ENCODE measurements around the gene ZNF398.
A peak's percentile ranks its signal among the peaks of the same experiment; 100 is the strongest.

Gene ZNF398

DNA sequence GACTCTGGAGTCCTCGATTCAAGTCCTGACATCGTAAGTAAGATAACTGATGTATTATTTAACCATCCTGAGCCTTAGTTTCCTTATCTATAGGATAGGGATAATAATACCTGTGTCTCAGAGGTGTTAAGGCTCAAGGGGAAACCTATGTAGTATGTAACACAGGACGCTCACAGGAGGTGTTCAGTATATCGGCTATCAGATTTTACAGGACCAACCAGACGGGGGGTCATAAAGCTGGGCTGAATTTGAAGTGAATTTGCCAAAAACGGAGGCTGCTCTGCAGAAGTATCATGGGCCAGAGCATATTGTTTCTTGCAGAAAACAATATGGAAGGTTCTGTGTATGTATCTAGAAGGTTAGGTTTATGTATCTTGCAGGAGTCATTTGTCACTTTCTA is 37.0 kb downstream of the ZNF398 start:
- Histone ChIP-seq H3K27ac (ENCODE audit: low read length) (no peak overlapping the region), H3K4me3 (ENCODE audit: low read depth in 1 of 2, low read length in 2 of 2) (no peak overlapping the region), H3K4me1 (ENCODE audit: control insufficient read depth in 1 of 2, insufficient read depth in 2 of 2, low read length in 2 of 2) (peaks cover 0 to 7% of the 10 kb centered on the region in 2 donors), H3K27me3 (ENCODE audit: low read depth, low read length) (no peaks in the 10 kb centered on the region), H3K36me3 (ENCODE audit: control insufficient read depth in 1 of 2, insufficient read depth in 2 of 2, low read length in 2 of 2) (peaks cover 9 to 12% of the 10 kb centered on the region in 2 donors), H3K9me3 (ENCODE audit: control insufficient read depth in 1 of 2, low read length in 2 of 2) (no peaks in the 10 kb centered on the region)

DNA sequence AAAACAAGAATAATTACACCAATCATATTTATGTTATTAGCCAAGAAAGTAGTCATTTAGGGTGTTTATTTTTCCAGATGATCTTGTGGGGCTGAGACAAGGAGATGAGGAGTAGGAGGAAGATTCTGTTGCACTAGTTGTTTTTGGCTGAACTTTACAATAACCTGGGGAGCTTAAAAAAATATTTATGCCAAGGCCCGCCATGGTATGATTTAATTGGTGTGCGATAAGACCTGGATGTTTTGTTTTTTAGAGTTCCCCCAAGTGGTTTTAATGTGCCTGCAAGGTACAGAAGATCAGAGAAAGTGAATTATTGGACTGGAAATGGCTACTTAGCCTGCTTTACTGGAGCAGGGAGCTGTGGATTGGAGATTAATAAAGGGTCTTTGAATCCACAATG is 41.0 kb downstream of the ZNF398 start:
- H3K36me3 ChIP-seq (ENCODE audit: control insufficient read depth in 1 of 2, insufficient read depth in 2 of 2, low read length in 2 of 2), result no peaks in the 10 kb centered on the region
- no peaks in the 10 kb centered on the region for H3K4me1 ChIP-seq (ENCODE audit: control insufficient read depth in 1 of 2, insufficient read depth in 2 of 2, low read length in 2 of 2)
- no peak overlapping the region for H3K4me3 ChIP-seq (ENCODE audit: low read depth in 1 of 2, low read length in 2 of 2)
- no peak overlapping the region for H3K27ac ChIP-seq (ENCODE audit: low read length)
- no peaks in the 10 kb centered on the region for H3K9me3 ChIP-seq (ENCODE audit: control insufficient read depth in 1 of 2, low read length in 2 of 2)
- H3K27me3 ChIP-seq (ENCODE audit: low read depth, low read length), result no peaks in the 10 kb centered on the region

DNA sequence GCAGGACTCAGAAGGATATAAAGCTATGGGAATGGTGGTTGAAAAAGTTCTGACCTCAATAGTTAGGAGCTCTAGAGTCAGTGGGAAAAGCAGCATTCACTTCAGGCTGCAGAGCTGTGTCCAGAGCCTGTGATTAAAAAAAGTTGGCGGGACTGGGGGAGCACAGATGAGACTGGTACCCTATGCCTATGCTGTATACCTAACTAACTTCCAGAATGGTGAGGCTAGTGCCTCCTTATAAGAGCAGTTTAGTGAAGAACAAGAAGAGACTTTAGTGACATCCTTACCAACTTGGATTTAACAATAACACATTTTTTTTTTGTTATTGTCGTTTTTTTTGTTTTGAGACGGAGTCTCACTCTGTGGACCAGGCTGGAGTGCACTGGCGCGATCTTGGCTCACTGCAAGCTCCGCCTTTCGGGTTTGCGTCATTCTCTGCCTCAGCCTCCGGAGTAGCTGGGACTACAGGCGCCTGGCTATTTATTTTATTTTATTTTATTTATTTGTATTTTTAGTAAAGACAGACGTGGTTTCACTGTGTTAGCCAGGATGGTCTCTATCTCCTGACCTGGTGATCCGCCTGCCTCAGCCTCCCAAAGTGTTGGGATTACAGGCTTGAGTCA is 41.5 kb downstream of the ZNF398 start:
- Histone ChIP-seq H3K27ac (ENCODE audit: low read length) (no peak overlapping the region), H3K27me3 (ENCODE audit: low read depth, low read length) (no peaks in the 10 kb centered on the region), H3K9me3 (ENCODE audit: control insufficient read depth in 1 of 2, low read length in 2 of 2) (no peaks in the 10 kb centered on the region), H3K4me3 (ENCODE audit: low read depth in 1 of 2, low read length in 2 of 2) (no peak overlapping the region), H3K4me1 (ENCODE audit: control insufficient read depth in 1 of 2, insufficient read depth in 2 of 2, low read length in 2 of 2) (no peaks in the 10 kb centered on the region), H3K36me3 (ENCODE audit: control insufficient read depth in 1 of 2, insufficient read depth in 2 of 2, low read length in 2 of 2) (no peaks in the 10 kb centered on the region)

DNA sequence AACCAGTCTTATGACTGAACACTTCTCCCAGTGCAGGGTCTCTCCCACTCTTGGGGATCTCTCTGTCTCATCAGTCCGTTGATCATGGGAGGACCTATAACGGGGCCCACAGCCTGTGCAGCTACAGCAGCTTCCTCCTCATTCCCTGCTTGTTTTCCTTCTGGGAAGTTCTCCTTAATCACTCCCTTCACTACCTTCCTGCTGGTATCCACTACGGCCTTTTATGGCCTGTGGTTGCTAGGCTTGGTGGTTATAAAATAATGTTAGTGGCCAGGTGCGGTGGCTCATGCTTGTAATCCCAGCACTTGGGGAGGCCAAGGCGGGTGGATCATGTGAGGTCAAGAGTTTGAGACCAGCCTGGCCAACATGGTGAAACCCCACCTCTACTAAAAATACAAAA is 44.6 kb downstream of the ZNF398 start:
- H3K27ac ChIP-seq (ENCODE audit: low read length), result no peak overlapping the region
- no peaks in the 10 kb centered on the region for H3K27me3 ChIP-seq (ENCODE audit: low read depth, low read length)
- H3K4me3 ChIP-seq (ENCODE audit: low read depth in 1 of 2, low read length in 2 of 2), result no peak overlapping the region

DNA sequence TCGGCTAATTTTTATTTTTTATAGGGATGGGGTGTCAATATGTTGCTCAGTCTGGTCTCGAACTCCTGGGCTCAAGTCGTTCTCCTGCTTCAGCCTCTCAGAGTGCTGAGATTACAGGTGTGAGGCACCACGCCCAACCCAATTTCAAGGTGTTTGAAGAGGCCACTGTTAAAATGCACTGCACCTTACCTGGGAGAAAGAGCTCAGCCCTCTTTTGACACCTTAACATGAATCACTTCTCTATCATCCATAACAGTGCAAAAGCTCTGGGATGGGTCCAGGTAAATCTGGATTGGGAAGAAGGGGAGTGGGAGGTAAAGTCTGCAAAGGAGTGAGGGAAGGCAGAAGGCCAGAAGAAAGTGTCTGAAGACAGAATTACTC is 47.5 kb downstream of the ZNF398 start:
- Histone ChIP-seq H3K4me1 (ENCODE audit: control insufficient read depth in 1 of 2, insufficient read depth in 2 of 2, low read length in 2 of 2) (peaks cover 3 to 18% of the 10 kb centered on the region in 2 donors), H3K36me3 (ENCODE audit: control insufficient read depth in 1 of 2, insufficient read depth in 2 of 2, low read length in 2 of 2) (peaks cover 14 to 15% of the 10 kb centered on the region in 2 donors), H3K4me3 (ENCODE audit: low read depth in 1 of 2, low read length in 2 of 2) (peak overlapping the region; percentile 67 to 80), H3K27me3 (ENCODE audit: low read depth, low read length) (no peaks in the 10 kb centered on the region), H3K27ac (ENCODE audit: low read length) (no peak overlapping the region), H3K9me3 (ENCODE audit: control insufficient read depth in 1 of 2, low read length in 2 of 2) (no peaks in the 10 kb centered on the region)

More for the DNA sequence above, 44.6 kb downstream of the ZNF398 start:
- H3K4me1 ChIP-seq (ENCODE audit: control insufficient read depth in 1 of 2, insufficient read depth in 2 of 2, low read length in 2 of 2), result peaks cover 3 to 13% of the 10 kb centered on the region in 2 donors
- no peaks in the 10 kb centered on the region for H3K36me3 ChIP-seq (ENCODE audit: control insufficient read depth in 1 of 2, insufficient read depth in 2 of 2, low read length in 2 of 2)
- no peaks in the 10 kb centered on the region for H3K9me3 ChIP-seq (ENCODE audit: control insufficient read depth in 1 of 2, low read length in 2 of 2)

DNA sequence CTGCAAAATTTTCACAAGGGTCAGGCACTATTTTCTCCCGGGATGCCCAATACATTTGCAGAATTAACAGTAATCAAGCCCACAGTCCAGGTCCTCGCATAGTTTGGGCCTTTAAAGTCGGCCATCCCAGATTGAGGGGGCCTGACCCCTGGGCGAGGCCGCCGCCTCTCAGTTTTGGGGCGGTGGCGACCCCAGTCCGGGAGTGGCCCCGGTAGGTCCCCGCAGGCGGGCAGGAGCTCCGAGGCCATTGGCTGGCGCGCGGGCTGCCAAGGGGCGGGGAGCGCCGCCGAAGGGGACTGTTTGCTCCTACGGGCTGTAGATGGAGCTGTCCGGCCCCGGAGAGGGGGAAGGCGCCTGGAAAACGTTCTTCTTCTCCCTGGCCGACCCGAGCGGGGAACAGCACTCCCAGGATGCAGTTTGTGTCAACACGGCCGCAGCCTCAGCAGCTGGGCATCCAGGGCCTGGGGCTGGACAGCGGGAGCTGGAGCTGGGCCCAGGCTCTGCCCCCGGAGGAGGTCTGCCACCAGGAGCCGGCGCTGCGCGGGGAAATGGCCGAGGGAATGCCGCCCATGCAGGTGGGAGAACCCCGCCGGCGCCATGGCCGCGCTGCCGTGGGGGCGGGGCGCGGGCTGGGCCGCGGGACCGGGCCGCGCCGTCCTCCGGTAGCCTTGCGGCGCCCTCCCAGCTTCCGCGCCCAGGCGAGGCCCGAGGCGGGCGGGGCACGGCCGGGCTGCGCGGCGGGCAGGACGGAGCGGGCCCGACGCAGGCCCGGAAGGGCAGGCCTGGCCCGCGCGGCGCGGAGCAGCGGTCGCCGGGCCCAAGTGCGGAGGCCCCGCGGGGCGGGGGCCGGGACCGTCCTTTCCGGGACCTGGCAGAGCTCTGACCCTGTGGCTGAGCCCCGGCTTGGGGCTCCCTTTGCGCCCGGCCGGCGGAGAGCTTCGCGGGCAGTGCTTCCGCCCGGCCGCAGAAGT is 48.2 kb downstream of the ZNF398 start, which contains the start of gene ZNF282:
Gene ZNF282, plus strand, starts transcription at position 367 of the 971 bp plus-strand sequence. Its CDS starts 44 bp downstream, at position 411.
- Histone ChIP-seq H3K27me3 (ENCODE audit: low read depth, low read length) (no peaks in the 10 kb centered on the region), H3K36me3 (ENCODE audit: control insufficient read depth in 1 of 2, insufficient read depth in 2 of 2, low read length in 2 of 2) (peaks cover 20% of the 10 kb centered on the region in 2 donors), H3K27ac (ENCODE audit: low read length) (peak within 1 kb of the TSS; percentile 82), H3K4me3 (ENCODE audit: low read depth in 1 of 2, low read length in 2 of 2) (peak within 1 kb of the TSS; percentile 80 to 89), H3K4me1 (ENCODE audit: control insufficient read depth in 1 of 2, insufficient read depth in 2 of 2, low read length in 2 of 2) (peaks cover 3 to 18% of the 10 kb centered on the region in 2 donors), H3K9me3 (ENCODE audit: control insufficient read depth in 1 of 2, low read length in 2 of 2) (no peaks in the 10 kb centered on the region)

DNA sequence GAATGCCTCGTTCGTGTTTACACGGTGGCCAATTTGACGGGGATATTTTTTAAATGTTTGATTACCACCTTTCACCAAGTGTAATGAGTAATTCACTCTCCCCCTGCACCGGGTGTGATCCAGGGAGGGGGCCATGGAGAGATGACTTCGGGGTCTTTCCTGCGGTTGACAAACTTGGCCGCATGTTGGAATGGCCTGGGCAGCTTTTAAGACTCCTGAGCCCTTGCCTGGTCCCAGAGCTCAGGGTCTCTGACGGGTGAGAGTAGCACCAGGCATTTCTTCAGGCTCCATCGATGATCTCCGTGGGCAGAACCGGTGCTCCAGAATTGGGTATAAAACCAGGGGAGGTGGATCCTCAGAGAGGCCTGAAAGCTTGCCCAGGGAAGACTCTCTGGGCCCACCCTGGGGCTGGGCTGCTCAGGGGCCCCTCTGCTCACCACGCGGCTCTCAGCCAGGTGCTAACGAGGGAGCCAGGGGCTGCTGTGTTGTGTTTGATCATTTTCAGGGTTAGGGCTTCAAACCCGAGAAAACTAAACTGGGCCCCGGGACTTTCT is 49.0 kb downstream of the ZNF398 start:
- Histone ChIP-seq H3K9me3 (ENCODE audit: control insufficient read depth in 1 of 2, low read length in 2 of 2) (no peaks in the 10 kb centered on the region), H3K27me3 (ENCODE audit: low read depth, low read length) (no peaks in the 10 kb centered on the region), H3K4me1 (ENCODE audit: control insufficient read depth in 1 of 2, insufficient read depth in 2 of 2, low read length in 2 of 2) (peaks cover 3 to 18% of the 10 kb centered on the region in 2 donors), H3K4me3 (ENCODE audit: low read depth in 1 of 2, low read length in 2 of 2) (peak overlapping the region; percentile 70 to 89), H3K36me3 (ENCODE audit: control insufficient read depth in 1 of 2, insufficient read depth in 2 of 2, low read length in 2 of 2) (peaks cover 25% of the 10 kb centered on the region in 2 donors), H3K27ac (ENCODE audit: low read length) (peak overlapping the region; percentile 82)

DNA sequence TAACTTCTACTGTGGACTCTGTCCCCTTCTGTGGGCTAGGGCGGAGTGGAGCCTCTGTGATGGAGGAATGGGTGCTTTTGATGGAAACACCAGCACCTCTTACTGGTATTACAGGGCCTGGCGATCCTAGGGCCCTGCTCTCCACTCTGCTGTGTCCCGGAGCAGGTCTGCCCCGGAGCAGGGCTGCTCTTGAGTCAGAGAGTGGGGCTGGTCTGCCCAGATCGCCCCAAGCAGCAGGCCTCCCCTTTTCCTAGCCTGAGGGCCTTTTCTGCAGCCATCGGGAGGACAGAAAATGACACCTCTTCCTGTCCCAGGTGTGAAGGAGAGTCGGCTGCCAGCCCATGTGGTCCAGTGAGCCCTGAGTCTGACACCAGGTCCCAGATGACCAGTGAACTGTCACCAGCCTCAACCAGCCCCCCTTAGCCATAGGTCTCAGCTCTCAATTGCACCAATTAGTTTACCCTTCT is 49.5 kb downstream of the ZNF398 start:
- peak overlapping the region; percentile 82 for H3K27ac ChIP-seq (ENCODE audit: low read length)
- H3K27me3 ChIP-seq (ENCODE audit: low read depth, low read length), result no peaks in the 10 kb centered on the region
- peaks cover 3 to 18% of the 10 kb centered on the region in 2 donors for H3K4me1 ChIP-seq (ENCODE audit: control insufficient read depth in 1 of 2, insufficient read depth in 2 of 2, low read length in 2 of 2)
- no peaks in the 10 kb centered on the region for H3K9me3 ChIP-seq (ENCODE audit: control insufficient read depth in 1 of 2, low read length in 2 of 2)
- peak overlapping the region; percentile 70 to 89 for H3K4me3 ChIP-seq (ENCODE audit: low read depth in 1 of 2, low read length in 2 of 2)
- H3K36me3 ChIP-seq (ENCODE audit: control insufficient read depth in 1 of 2, insufficient read depth in 2 of 2, low read length in 2 of 2), result peaks cover 26 to 30% of the 10 kb centered on the region in 2 donors

DNA sequence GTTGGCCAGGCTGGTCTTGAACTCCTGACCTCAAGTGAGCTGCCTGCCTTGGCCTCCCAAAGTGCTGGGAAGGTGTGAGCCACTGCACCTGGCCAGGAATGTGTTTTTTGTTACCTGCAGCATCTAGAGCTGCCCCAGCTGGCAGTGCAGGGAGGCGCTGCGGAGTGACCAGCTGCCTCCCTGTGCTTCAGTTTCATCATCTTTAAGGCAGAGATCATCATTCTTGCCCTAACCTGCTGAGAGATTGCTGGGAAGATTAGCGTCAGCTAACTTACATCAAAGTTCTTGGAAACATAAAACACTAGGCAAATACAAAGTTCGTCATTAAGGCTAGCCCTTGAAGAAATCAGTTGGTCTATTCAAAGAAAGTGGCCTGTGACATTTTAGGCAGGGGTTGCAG is 50.4 kb downstream of the ZNF398 start:
- Histone ChIP-seq H3K4me3 (ENCODE audit: low read depth in 1 of 2, low read length in 2 of 2) (no peak overlapping the region), H3K9me3 (ENCODE audit: control insufficient read depth in 1 of 2, low read length in 2 of 2) (no peaks in the 10 kb centered on the region)

DNA sequence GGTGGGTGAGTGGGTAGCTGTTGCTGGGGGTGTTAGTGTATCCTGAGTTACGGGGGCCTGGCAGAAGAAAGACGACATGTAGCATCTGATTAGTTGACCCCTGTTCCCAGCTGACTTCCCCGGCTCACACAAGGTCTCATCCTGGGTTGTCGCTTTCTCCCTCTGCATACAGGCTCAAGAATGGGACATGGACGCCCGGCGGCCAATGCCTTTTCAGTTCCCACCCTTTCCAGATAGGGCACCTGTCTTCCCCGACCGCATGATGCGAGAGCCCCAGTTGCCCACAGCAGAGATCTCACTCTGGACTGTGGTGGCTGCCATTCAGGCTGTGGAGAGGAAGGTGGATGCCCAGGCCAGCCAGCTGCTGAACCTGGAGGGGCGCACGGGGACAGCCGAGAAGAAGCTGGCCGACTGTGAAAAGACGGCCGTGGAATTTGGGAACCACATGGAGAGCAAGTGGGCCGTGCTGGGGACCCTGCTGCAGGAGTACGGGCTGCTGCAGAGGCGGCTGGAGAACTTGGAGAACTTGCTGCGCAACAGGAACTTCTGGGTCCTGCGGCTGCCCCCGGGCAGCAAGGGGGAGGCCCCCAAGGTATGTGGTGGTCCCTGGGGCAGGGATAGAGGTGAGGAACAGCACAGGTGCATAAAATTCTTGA is 51.0 kb downstream of the ZNF398 start:
- Histone ChIP-seq H3K36me3 (ENCODE audit: control insufficient read depth in 1 of 2, insufficient read depth in 2 of 2, low read length in 2 of 2) (peaks cover 30 to 38% of the 10 kb centered on the region in 2 donors), H3K27me3 (ENCODE audit: low read depth, low read length) (no peaks in the 10 kb centered on the region), H3K4me3 (ENCODE audit: low read depth in 1 of 2, low read length in 2 of 2) (no peak overlapping the region), H3K4me1 (ENCODE audit: control insufficient read depth in 1 of 2, insufficient read depth in 2 of 2, low read length in 2 of 2) (peaks cover 3 to 18% of the 10 kb centered on the region in 2 donors), H3K9me3 (ENCODE audit: control insufficient read depth in 1 of 2, low read length in 2 of 2) (no peaks in the 10 kb centered on the region), H3K27ac (ENCODE audit: low read length) (no peak overlapping the region)

More for the DNA sequence above, 50.4 kb downstream of the ZNF398 start:
- Histone ChIP-seq H3K27ac (ENCODE audit: low read length) (no peak overlapping the region), H3K36me3 (ENCODE audit: control insufficient read depth in 1 of 2, insufficient read depth in 2 of 2, low read length in 2 of 2) (peaks cover 27 to 32% of the 10 kb centered on the region in 2 donors), H3K4me1 (ENCODE audit: control insufficient read depth in 1 of 2, insufficient read depth in 2 of 2, low read length in 2 of 2) (peaks cover 3 to 18% of the 10 kb centered on the region in 2 donors), H3K27me3 (ENCODE audit: low read depth, low read length) (no peaks in the 10 kb centered on the region)

Data from muscle layer of duodenum (tissue), 2 donors.